GDM1 (cell line): ENCODE results near the gene ATP2B2.

Experiments used
- DNase-seq: peaks from one replicate; lab custom pipeline; 2025; lab: John Stamatoyannopoulos, UW

ATP2B2 gene

GRCh38 chr3:10448544-10448943 is 56.8 kb downstream of the ATP2B2 start:
- no peak for DNase-seq

- no peak for DNase-seq
These were observed 57.7 kb downstream of the ATP2B2 start for GRCh38 chr3:10447527-10448260.

GRCh38 chr3:10447110-10447509 is 58.3 kb downstream of the ATP2B2 start:
- no peak for DNase-seq

GRCh38 chr3:10445561-10446175 is 59.7 kb downstream of the ATP2B2 start:
- no peak for DNase-seq

GRCh38 chr3:10444511-10444910 is 60.9 kb downstream of the ATP2B2 start:
- no peak for DNase-seq

GRCh38 chr3:10444110-10444429 is 61.3 kb downstream of the ATP2B2 start:
- DNase-seq = no peak

- DNase-seq = no peak
These were observed 61.9 kb downstream of the ATP2B2 start for GRCh38 chr3:10443272-10444109.

- DNase-seq = no peak
These were observed 63.1 kb downstream of the ATP2B2 start for GRCh38 chr3:10442151-10442795.

GRCh38 chr3:10440684-10441083 is 64.7 kb downstream of the ATP2B2 start:
- no peak for DNase-seq

GRCh38 chr3:10438902-10439610 is 66.3 kb downstream of the ATP2B2 start:
- no peak for DNase-seq

- DNase-seq = no peak
These were observed 67.1 kb downstream of the ATP2B2 start for GRCh38 chr3:10437995-10438901.

GRCh38 chr3:10437272-10437994 is 68.0 kb downstream of the ATP2B2 start:
- no peak for DNase-seq

GRCh38 chr3:10435850-10436249 is 69.5 kb downstream of the ATP2B2 start:
- DNase-seq = no peak

GRCh38 chr3:10434938-10435336 is 70.4 kb downstream of the ATP2B2 start:
- DNase-seq = no peak

- DNase-seq = no peak
These were observed 71.0 kb downstream of the ATP2B2 start for GRCh38 chr3:10434144-10434937.

GRCh38 chr3:10432931-10433330 is 72.5 kb downstream of the ATP2B2 start:
- DNase-seq = no peak

- no peak for DNase-seq
These were observed 73.1 kb downstream of the ATP2B2 start for GRCh38 chr3:10432156-10432845.

- DNase-seq = no peak
These were observed 74.6 kb downstream of the ATP2B2 start for GRCh38 chr3:10430805-10431204.
